Mesenchymal stem cell (in vitro differentiated cells and primary cell): ENCODE results near the gene PHF1.
A peak's percentile ranks its signal among the peaks of the same experiment; 100 is the strongest.
"Not testable (repeated sequence)": the region's sequence is repeated elsewhere in the genome, so short reads cannot be mapped to it uniquely, and the experiment has no call there.

Experiments used
- DNase-seq: peaks from one replicate; pipeline ENCODE4 v3.0.0-alpha.2; 2013
- H2AFZ ChIP-seq: one replicate; pipeline ENCODE4 v1.6.1; 2013; ENCODE audit warnings: low read depth, mild to moderate bottlenecking, control low read depth, inconsistent platforms, low read length, moderate library complexity
- H2AK5ac ChIP-seq: 2 replicates; pipeline ENCODE4 v1.6.1; 2013; ENCODE audit warnings: low read length, moderate library complexity, mild to moderate bottlenecking, inconsistent platforms; ENCODE audit not compliant: severe bottlenecking
- H2BK120ac ChIP-seq: one replicate; pipeline ENCODE4 v1.6.1; 2013; ENCODE audit warnings: low read depth, mild to moderate bottlenecking, inconsistent platforms, low read length, moderate library complexity
- H2BK12ac ChIP-seq, 2 experiments: one replicate each; pipeline ENCODE4 v1.6.1; 2013; ENCODE audit warnings: inconsistent platforms in 2 of 2, low read length in 2 of 2, mild to moderate bottlenecking in 2 of 2, moderate library complexity in 2 of 2, control low read depth in 1 of 2
- H2BK15ac ChIP-seq: one replicate; pipeline ENCODE4 v1.6.1; 2013; ENCODE audit warnings: mild to moderate bottlenecking, low read depth, inconsistent platforms; ENCODE audit not compliant: poor library complexity, severe bottlenecking
- H2BK5ac ChIP-seq: 2 replicates; pipeline ENCODE4 v1.6.1; 2013; ENCODE audit warnings: low read depth, mild to moderate bottlenecking, low read length, control low read depth, inconsistent platforms; ENCODE audit not compliant: poor library complexity, severe bottlenecking
- H3K14ac ChIP-seq, 2 experiments: one replicate each; pipeline ENCODE4 v1.6.1; 2013; ENCODE audit warnings: inconsistent platforms in 2 of 2, low read length in 2 of 2, control low read depth in 1 of 2, mild to moderate bottlenecking in 1 of 2, moderate library complexity in 1 of 2
- H3K18ac ChIP-seq, 2 experiments: one replicate each; pipeline ENCODE4 v1.6.1; 2013; ENCODE audit warnings: inconsistent platforms in 2 of 2, low read length in 2 of 2, control low read depth in 1 of 2, low read depth in 1 of 2, mild to moderate bottlenecking in 1 of 2
- H3K23ac ChIP-seq, 2 experiments: one replicate each; pipeline ENCODE4 v1.6.1; 2013; ENCODE audit warnings: inconsistent platforms in 2 of 2, low read length in 2 of 2, mild to moderate bottlenecking in 2 of 2, moderate library complexity in 2 of 2, control low read depth in 1 of 2
- H3K27ac ChIP-seq: 2 replicates; pipeline ENCODE4 v1.5.1; 2013; ENCODE audit warnings: mild to moderate bottlenecking, moderate library complexity, low read length, control low read depth, inconsistent platforms; ENCODE audit not compliant: poor library complexity, severe bottlenecking
- H3K27me3 ChIP-seq, 2 experiments: 2 replicates each; pipeline versions ENCODE4 v1.6.1 to v1.7.0; 2013; ENCODE audit warnings: low read length in 2 of 2, mild to moderate bottlenecking in 2 of 2, moderate library complexity in 2 of 2, control low read depth in 1 of 2, inconsistent platforms in 1 of 2; ENCODE audit not compliant: control insufficient read depth in 1 of 2, insufficient read depth in 1 of 2
- H3K36me3 ChIP-seq, 2 experiments: 2 replicates each; pipeline versions ENCODE4 v1.6.1 to v1.7.0; 2013; ENCODE audit warnings: low read length in 2 of 2, control low read depth in 1 of 2, inconsistent platforms in 1 of 2, low read depth in 1 of 2, mild to moderate bottlenecking in 1 of 2; ENCODE audit not compliant: insufficient read depth in 2 of 2, control insufficient read depth in 1 of 2
- H3K4ac ChIP-seq, 2 experiments: one replicate each; pipeline ENCODE4 v1.6.1; 2013; ENCODE audit warnings: inconsistent platforms in 2 of 2, low read length in 2 of 2, mild to moderate bottlenecking in 2 of 2, moderate library complexity in 2 of 2, control low read depth in 1 of 2, low read depth in 1 of 2
- H3K4me1 ChIP-seq: 2 replicates; pipeline ENCODE4 v1.6.1; 2013; ENCODE audit warnings: low read depth, low read length, control low read depth; ENCODE audit not compliant: control insufficient read depth, insufficient read depth
- H3K4me2 ChIP-seq: 2 replicates; pipeline ENCODE4 v1.6.1; 2013; ENCODE audit warnings: low read length, mild to moderate bottlenecking, inconsistent platforms; ENCODE audit not compliant: poor library complexity, severe bottlenecking
- H3K4me3 ChIP-seq, 2 experiments: 2 replicates each; pipeline versions ENCODE4 v1.5.1 to v1.7.0; 2013; ENCODE audit warnings: low read length in 2 of 2, mild to moderate bottlenecking in 2 of 2, control low read depth in 1 of 2, low read depth in 1 of 2; ENCODE audit not compliant: insufficient read depth in 1 of 2
- H3K79me1 ChIP-seq: replicated peaks from 2 replicates; pipeline ENCODE4 v1.6.1; 2013; ENCODE audit warnings: mild to moderate bottlenecking, control low read depth, low read length, inconsistent platforms; ENCODE audit not compliant: poor library complexity, severe bottlenecking
- H3K9ac ChIP-seq: 2 replicates; pipeline ENCODE4 v1.7.0; 2013; ENCODE audit warnings: mild to moderate bottlenecking, low read length, moderate library complexity
- H3K9me3 ChIP-seq: 2 replicates; pipeline ENCODE4 v1.7.0; 2013; ENCODE audit warnings: mild to moderate bottlenecking, low read length; ENCODE audit not compliant: control insufficient read depth
- H4K8ac ChIP-seq: one replicate; pipeline ENCODE4 v1.6.1; 2013; ENCODE audit warnings: inconsistent platforms, mild to moderate bottlenecking, low read length, moderate library complexity
- H4K91ac ChIP-seq: one replicate; pipeline ENCODE4 v1.6.1; 2013; ENCODE audit warnings: mild to moderate bottlenecking, low read length, inconsistent platforms
- WGBS: methylation state at CpG from one replicate; pipeline ENCODE4 v1.1.7; 2013; ENCODE audit warnings: mixed read lengths; 5-methylcytosine and 5-hydroxymethylcytosine counted together

Gene PHF1

DNA sequence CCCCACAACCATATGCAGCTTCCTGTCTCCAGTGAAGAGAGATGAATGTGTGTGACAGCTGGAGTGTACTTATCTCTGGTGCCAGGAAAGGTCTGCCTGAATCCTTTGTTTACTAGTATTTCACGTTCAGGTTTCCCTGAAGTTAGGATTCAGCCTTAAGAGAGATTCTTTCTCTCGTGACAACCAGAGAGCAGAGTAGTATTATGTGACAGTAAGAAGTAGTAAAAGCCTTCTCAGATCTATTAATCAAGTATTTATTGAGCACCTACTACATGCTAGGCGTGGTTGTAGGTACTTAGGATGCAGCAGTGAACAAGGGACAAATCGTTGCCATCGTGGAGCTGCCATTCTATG lies 18.2 kb upstream of the PHF1 start:
- Histone ChIP-seq H2BK12ac (no peak overlapping the region), H2AFZ (no peak overlapping the region), H3K4me3 (peak overlapping the region in 1 of 2 experiments; percentile 89), H3K27ac (no peak overlapping the region), H3K9me3 (no peaks in the 10 kb centered on the region), H3K36me3 (no peaks in the 10 kb centered on the region), H3K9ac (peak overlapping the region; percentile 86), H3K18ac (no peak overlapping the region), H2BK5ac (no peak overlapping the region), H3K23ac (no peak overlapping the region), H3K4me1 (peaks cover 2% of the 10 kb centered on the region), H3K27me3 (no peaks in the 10 kb centered on the region), H2BK120ac (no peak overlapping the region), H4K8ac (no peak overlapping the region), H3K14ac (no peak overlapping the region), H2AK5ac (no peak overlapping the region), H3K79me1 (no peaks in the 10 kb centered on the region), H2BK15ac (no peak overlapping the region), H4K91ac (no peak overlapping the region), H3K4ac (no peak overlapping the region), H3K4me2 (peak overlapping the region; percentile 82)
- 41% methylated on average over 3 of the region's 5 CpGs for WGBS
- peak; percentile 43 for DNase-seq

DNA sequence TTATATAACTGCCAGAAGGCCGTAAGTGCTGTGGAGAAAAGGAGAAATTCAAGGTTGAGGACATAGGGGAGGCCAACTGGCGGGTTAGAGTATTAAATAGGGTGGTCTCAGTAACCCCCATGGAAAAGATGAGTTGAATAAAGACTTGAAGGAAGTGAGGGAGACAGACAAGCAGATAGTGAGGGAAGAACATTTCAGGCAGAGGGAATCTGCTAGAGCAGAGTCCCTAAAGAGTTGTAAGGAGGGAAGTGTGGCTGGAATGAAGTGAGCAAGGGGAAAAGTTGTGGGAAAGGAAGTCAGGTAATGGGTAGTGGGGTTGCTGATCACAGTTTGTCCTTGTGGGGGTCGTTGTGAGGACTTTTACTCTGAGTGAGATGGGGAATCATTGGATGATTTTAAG lies 17.8 kb upstream of the PHF1 start:
- peak overlapping the region in 1 of 2 experiments; percentile 89 for H3K4me3 ChIP-seq
- no peaks in the 10 kb centered on the region for H3K27me3 ChIP-seq
- H3K79me1 ChIP-seq, result peaks cover 2% of the 10 kb centered on the region
- H3K27ac ChIP-seq, result no peak overlapping the region
- no peak overlapping the region for H4K91ac ChIP-seq
- H3K14ac ChIP-seq, result no peak overlapping the region
- no peak overlapping the region for H2BK5ac ChIP-seq
- H2AK5ac ChIP-seq, result no peak overlapping the region
- H2AFZ ChIP-seq, result no peak overlapping the region
- H4K8ac ChIP-seq, result no peak overlapping the region
- H3K4me2 ChIP-seq, result peak overlapping the region; percentile 8
- peaks cover 2% of the 10 kb centered on the region for H3K4me1 ChIP-seq
- H3K23ac ChIP-seq, result no peak overlapping the region
- H3K4ac ChIP-seq, result no peak overlapping the region
- peak overlapping the region; percentile 86 for H3K9ac ChIP-seq
- 58% methylated on average over 3 of the region's 3 CpGs for WGBS
- no peaks in the 10 kb centered on the region for H3K36me3 ChIP-seq
- no peak overlapping the region for H2BK120ac ChIP-seq
- H3K9me3 ChIP-seq, result no peaks in the 10 kb centered on the region
- DNase-seq, result peak; percentile 20
- H2BK12ac ChIP-seq, result no peak overlapping the region
- H3K18ac ChIP-seq, result no peak overlapping the region
- H2BK15ac ChIP-seq, result no peak overlapping the region

DNA sequence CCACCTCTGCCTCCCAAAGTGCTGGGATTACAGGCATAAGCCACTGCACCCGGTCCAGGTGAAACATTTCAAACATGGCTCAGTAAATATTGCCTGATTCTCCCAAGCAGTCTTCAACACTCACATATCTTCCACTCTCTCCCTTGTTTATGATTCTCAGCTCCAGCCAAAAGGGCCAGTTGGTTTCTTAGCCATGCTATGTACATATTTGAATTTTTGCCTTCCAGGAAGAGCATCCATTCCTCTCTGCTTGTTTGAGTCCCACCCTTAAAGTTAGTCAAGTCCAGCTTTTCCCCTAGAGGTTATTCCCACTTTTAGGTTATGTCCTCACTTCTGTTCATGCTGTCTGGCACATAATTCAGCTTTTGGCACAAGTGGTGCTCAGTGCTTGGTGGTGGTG lies 13.3 kb upstream of the PHF1 start:
- H2BK120ac ChIP-seq, result no peak overlapping the region
- H3K27ac ChIP-seq, result no peak overlapping the region
- H3K4me3 ChIP-seq, result no peak overlapping the region
- no peak overlapping the region for H3K18ac ChIP-seq
- no peak overlapping the region for H2BK12ac ChIP-seq
- 93% methylated on average over 1 of the region's 1 CpG for WGBS
- H4K8ac ChIP-seq, result peak overlapping the region; percentile 72
- H3K23ac ChIP-seq, result no peak overlapping the region
- H3K27me3 ChIP-seq, result no peaks in the 10 kb centered on the region
- no peak overlapping the region for H3K4me2 ChIP-seq
- H2BK5ac ChIP-seq, result no peak overlapping the region
- no peak overlapping the region for H3K9ac ChIP-seq
- no peak overlapping the region for H3K14ac ChIP-seq
- H3K4me1 ChIP-seq, result peaks cover 2% of the 10 kb centered on the region
- H3K9me3 ChIP-seq, result no peaks in the 10 kb centered on the region
- no peak overlapping the region for H3K4ac ChIP-seq
- H2BK15ac ChIP-seq, result no peak overlapping the region
- H2AFZ ChIP-seq, result no peak overlapping the region
- DNase-seq, result no peak
- H3K79me1 ChIP-seq, result peaks cover 7% of the 10 kb centered on the region
- no peaks in the 10 kb centered on the region for H3K36me3 ChIP-seq
- no peak overlapping the region for H2AK5ac ChIP-seq
- H4K91ac ChIP-seq, result no peak overlapping the region

DNA sequence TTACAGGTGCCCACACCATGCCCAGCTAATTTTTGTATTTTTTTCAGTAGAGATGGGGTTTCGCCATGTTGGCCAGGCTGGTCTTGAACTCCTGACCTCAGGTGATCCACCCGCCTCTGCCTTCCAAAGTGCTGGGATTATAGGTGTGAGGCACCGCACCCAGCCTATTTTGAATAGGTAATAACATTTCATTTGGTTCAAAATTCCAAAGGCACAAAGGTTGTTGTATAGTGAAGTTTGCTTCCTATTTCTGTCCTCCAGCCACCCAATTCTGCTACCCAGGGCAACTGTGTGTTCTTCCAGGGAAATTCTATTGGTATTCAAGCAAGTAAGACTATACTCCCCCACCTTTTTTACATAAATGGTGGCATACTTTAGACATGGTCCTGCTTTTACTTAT lies 12.2 kb upstream of the PHF1 start:
- not testable (repeated sequence) for H3K23ac ChIP-seq, H2BK15ac ChIP-seq, H3K4me2 ChIP-seq, H3K4me3 ChIP-seq, H4K91ac ChIP-seq, H3K27ac ChIP-seq, H2AK5ac ChIP-seq, H3K14ac ChIP-seq, DNase-seq, H3K36me3 ChIP-seq, H2BK12ac ChIP-seq, H2AFZ ChIP-seq, H3K18ac ChIP-seq, H3K4ac ChIP-seq, H2BK5ac ChIP-seq, H4K8ac ChIP-seq, H3K4me1 ChIP-seq, H3K27me3 ChIP-seq, H3K9ac ChIP-seq, H2BK120ac ChIP-seq, H3K9me3 ChIP-seq
- WGBS, result 100% methylated on average over 2 of the region's 3 CpGs
- peaks cover 11% of the 10 kb centered on the region for H3K79me1 ChIP-seq
